ENCODE data around the gene PLXNB3. TPM values are rescaled to one million over a fixed set of nuclear protein-coding genes. Genes with fewer than 3 reads are reported as not detected.

Gene PLXNB3
- total RNA-seq, 1 experiment from 2014 or later, result 13.8 TPM

GRCh38 chrX:153755136-153755535 is 8.9 kb upstream of the PLXNB3 start:
- no peak for DNase-seq (ENCODE audit: low spot score)

DNA sequence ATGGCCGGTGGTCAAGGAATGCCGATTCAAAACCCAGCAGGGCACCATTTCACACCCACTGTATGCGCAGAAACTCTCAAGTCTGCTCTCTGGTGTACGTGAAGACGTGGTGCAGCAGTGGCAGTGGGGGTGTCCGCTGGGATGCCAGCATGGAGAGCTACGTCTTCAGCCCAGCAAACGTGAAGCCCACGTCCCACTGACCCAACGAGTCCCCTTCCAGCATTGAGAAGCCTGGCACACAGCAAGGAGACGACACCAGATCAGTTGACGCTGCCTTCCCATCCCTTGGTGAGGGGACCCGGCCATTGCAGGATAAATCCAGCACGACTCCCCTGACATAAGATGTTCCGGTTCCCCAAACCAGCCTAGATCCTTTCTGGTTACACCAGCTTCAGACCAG is 2.2 kb upstream of the PLXNB3 start:
- DNase-seq (ENCODE audit: low spot score), result no peak

- DNase-seq (ENCODE audit: low spot score), result no peak
These were observed 1.3 kb upstream of the PLXNB3 start for GRCh38 chrX:153762626-153763173.

GRCh38 chrX:153763298-153763932 is 634 bp upstream of the PLXNB3 start:
- DNase-seq (ENCODE audit: low spot score), result no peak

GRCh38 chrX:153764786-153765137 is 713 bp downstream of the PLXNB3 start:
- no peak for DNase-seq (ENCODE audit: low spot score)

- peak; percentile 26 for DNase-seq (ENCODE audit: low spot score)
These were observed 1.4 kb downstream of the PLXNB3 start for GRCh38 chrX:153765138-153766079.

DNA sequence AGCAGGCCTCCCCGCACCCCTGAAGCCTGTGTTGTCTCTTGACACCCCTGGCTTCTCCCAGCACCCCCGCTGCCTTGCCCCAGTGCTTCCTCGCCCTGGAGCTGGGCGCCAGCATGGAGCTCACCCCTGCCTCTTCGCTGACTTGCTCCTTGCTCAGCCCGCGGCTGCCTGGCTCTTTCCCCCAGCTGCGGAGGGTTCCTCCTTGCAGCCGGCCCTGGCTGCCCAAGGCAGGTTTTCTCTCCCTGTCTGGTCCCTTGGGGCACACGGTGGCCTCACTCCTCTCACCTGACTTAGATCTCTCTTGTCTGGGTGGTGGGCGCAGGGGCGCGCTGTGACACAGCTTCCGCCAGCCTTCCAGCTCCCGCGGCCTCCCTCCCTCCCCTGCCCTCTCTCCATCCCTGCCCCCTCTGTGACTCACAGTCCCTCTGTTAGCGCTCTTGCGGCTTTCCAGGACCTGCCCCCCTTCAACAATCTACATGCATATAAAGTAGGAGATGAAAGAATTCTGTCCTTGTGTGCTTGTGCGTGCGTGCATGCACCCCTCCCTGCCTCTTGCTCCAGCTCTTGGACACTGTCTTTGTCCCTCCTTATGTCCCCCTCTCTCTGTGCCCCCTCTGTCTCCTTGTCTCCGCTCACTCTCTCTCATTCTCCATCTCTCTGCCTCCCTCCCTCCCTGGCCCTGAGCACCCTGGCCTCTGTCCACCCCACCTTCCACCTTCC is 2.2 kb downstream of the PLXNB3 start:
- DNase-seq (ENCODE audit: low spot score), result peak; percentile 79

DNA sequence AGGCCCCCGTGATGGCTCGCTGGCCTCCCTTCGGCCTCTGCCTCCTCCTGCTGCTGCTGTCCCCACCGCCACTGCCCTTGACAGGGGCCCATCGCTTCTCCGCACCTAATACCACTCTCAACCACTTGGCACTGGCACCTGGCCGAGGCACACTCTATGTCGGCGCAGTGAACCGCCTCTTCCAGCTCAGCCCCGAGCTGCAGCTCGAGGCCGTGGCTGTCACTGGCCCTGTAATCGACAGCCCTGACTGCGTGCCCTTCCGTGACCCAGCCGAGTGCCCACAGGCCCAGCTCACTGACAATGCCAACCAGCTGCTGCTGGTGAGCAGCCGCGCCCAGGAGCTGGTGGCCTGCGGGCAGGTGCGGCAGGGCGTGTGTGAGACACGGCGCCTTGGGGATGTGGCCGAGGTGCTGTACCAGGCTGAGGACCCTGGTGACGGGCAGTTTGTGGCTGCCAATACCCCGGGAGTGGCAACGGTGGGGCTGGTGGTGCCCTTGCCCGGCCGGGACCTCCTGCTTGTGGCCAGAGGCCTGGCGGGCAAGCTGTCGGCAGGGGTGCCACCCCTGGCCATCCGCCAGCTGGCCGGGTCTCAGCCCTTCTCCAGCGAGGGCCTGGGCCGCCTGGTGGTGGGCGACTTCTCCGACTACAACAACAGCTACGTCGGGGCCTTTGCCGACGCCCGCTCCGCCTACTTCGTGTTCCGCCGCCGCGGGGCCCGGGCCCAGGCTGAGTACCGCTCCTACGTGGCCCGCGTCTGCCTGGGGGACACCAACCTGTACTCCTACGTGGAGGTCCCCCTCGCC is 3.0 kb downstream of the PLXNB3 start:
- no peak for DNase-seq (ENCODE audit: low spot score)

DNA sequence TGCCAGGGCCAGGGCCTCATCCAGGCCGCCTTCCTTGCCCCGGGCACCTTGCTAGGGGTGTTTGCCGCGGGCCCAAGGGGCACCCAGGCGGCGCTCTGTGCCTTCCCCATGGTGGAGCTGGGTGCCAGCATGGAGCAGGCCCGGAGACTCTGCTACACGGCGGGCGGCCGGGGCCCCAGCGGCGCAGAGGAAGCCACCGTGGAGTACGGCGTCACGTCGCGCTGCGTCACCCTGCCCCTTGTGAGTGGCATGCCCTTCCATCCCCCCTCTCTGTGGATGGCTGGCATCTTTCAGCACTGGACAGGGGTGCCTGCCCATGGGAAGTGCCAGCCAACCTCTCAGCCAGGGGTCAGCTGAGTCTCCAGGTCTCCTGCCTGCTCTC is 3.6 kb downstream of the PLXNB3 start:
- no peak for DNase-seq (ENCODE audit: low spot score)

DNA sequence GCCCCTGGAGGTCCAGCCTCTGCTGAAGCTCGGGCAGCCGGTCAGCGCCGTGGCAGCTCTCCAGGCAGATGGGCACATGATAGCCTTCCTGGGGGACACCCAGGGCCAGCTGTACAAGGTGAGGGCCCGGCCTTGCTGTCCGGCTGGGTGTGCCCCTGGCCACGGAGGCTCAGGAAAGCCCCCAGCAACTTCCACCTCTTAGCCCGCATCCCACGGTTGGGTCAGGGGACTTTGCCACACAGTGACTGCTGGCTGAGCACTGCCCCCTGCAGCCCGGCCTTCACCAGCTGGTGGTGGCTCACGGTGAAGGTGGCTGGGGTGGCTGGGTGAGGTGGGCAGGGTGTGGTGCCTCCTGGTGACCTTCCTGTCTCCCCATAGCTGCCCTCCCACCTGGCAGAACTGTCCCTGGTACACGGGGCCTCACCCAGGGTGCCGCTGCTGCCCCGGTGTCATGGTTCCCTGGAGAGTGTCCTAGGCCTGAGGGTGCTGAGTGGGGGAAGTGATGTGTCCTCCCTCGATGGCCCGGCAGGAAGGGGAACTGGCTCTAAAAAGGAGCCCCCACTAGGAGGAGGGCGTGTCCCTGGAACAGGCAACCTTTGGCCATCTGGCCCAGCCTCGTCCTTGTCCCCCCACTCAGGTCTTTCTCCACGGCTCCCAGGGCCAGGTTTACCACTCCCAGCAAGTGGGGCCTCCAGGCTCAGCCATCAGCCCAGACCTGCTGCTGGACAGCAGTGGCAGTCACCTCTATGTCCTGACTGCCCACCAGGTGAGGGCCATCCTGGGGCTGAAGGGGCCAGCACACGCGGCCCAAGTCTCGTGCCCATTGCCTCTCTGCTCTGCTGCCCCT is 4.5 kb downstream of the PLXNB3 start:
- DNase-seq (ENCODE audit: low spot score), result no peak

DNA sequence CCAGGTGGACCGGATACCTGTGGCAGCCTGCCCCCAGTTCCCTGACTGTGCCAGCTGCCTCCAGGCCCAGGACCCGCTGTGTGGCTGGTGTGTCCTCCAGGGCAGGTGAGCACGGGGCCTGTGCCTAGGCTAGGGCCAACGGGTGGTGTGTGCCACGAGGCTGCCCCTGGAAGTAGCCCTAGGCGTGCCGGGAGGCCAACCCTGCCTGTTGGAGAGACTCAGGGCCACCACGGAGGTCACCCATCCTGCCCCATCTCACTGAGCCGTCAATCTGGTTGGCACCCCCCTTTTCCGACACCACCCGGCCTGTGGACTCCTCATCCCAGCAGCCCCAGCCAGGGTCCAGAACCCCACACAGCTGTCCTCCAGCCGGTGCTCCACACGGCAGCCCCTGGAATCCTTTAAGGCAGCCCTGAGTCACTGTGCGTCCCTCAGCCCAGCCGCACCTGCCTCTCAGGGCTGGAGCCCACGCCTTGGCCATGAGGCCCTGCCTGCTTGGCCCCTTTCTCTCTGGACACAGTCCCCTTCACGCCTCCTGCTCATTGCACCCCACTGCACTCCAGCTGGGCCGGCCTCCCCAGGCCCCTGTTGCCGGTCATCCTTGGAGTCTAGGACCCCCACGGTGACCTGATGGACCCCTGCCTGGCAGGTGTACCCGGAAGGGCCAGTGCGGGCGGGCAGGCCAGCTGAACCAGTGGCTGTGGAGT is 5.3 kb downstream of the PLXNB3 start:
- no peak for DNase-seq (ENCODE audit: low spot score)

- DNase-seq (ENCODE audit: low spot score), result no peak
These were observed 6.0 kb downstream of the PLXNB3 start for GRCh38 chrX:153769865-153770600.

DNA sequence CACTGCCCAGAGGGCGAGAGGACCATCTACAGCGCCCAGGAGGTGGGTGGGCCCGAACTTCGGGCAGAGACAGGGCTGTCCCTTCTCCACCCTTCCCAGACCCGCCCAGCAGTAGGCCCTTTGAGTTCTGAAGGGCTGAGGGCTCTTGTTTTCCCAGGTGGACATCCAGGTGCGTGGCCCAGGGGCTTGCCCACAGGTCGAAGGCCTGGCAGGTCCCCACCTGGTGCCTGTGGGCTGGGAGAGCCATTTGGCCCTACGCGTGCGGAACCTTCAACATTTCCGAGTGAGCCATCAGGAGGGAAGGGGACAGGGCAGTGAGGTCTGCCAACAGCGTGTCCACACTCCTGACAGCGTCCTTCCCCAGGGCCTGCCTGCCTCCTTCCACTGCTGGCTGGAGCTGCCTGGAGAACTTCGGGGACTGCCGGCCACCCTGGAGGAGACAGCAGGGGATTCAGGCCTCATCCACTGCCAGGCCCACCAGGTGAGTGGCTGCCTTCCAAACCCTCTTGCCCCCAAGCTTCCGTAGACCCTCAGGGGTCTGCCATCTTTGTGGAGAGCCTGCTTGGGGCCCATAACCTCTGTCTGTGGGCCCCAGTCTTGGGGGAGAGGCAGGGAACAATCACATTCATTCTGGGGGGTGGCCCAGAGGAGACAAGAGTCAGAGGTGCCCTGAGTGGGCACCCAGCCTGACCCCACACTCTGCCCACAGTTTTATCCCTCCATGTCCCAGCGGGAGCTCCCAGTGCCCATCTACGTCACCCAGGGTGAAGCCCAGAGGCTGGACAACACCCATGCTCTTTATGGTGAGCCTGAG is 6.8 kb downstream of the PLXNB3 start:
- no peak for DNase-seq (ENCODE audit: low spot score)

GRCh38 chrX:153771415-153772315 is 7.6 kb downstream of the PLXNB3 start:
- DNase-seq (ENCODE audit: low spot score), result no peak

- DNase-seq (ENCODE audit: low spot score), result no peak
These were observed 8.5 kb downstream of the PLXNB3 start for GRCh38 chrX:153772316-153773217.

DNA sequence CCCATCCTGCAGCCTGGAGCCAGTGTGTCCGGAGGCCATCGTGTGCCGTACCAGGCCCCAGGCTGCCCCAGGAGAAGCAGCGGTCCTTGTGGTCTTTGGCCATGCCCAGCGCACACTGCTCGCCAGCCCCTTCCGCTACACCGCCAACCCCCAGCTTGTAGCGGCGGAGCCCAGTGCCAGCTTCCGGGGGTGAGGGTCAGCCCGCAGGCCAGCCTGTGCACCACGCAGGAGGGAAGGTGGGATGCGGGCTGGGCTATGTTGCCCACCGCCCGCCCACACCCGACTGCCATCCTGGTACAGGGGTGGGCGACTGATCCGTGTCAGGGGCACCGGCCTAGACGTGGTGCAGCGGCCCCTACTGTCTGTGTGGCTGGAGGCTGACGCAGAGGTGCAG is 9.2 kb downstream of the PLXNB3 start:
- DNase-seq (ENCODE audit: low spot score), result no peak

Measured in A172 (cell line).